ENCODE measurements around the gene ZNF66. TPM values are rescaled to one million over a fixed set of nuclear protein-coding genes. Genes with fewer than 3 reads are reported as not detected.

The ZNF66 gene
- total RNA-seq, 4 donors from 2014 or later: 2.8 to 7.1 (median 4.7) TPM

DNA sequence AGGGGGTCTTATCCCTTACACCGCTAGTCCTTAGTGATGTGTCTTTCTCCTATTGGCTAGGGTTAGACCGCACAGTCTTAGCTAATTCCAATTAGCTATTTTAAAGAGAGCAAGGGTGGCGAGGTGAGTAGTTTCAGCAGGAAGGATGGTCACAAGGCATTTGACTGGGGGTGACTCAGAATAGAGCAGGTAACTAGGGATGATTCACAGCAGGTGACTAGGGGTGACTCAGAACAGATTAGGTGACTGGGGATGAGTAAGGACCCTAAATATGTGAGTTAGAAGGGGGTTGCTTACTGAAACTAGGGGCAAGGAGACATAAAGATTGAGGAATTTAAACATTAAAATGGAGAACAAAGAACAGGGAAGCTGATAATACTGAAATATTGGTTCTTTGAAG is 64.3 kb downstream of the ZNF66 start:
- TF ChIP-seq CTCF (IDR thresholded peaks at IDR 0.05): no peak
- no peak for TF ChIP-seq POLR2A (IDR thresholded peaks at IDR 0.05)
- 81 to 86% methylated on average over 3 of the region's 3 CpGs for WGBS, 2 donors
- no peaks in the 10 kb centered on the region for H3K4me1 ChIP-seq
- H3K27ac ChIP-seq: no peak overlapping the region
- no peaks in the 10 kb centered on the region for H3K27me3 ChIP-seq
- intact Hi-C loops (cut with DNase I): no loop called here
- no peaks in the 10 kb centered on the region for H3K36me3 ChIP-seq
- H3K4me3 ChIP-seq: no peak overlapping the region
- peaks cover 0 to 70% (median 41%) of the 10 kb centered on the region in 3 donors for H3K9me3 ChIP-seq
- no peak for DNase-seq

Other genes starting within 250 kb of the ZNF66 start
- gene ZNF737, start 210.5 kb upstream of the ZNF66 start, total RNA-seq: 1 to 10 TPM; 2.2 to 6.5 (median 3.8) TPM
- gene ZNF626, start 114.7 kb upstream of the ZNF66 start, total RNA-seq: 1 to 10 TPM; 4.4 to 8.8 (median 6.0) TPM
- gene ZNF85, start 146.9 kb downstream of the ZNF66 start, total RNA-seq: 1 to 10 TPM; 1.6 to 3.6 (median 2.6) TPM
- 10 to 100 TPM in 3 of 4 donors, 1 to 10 TPM in 1; 6.6 to 41.8 (median 20.1) TPM for gene ZNF430, start 244.4 kb downstream of the ZNF66 start, total RNA-seq